ENCODE measurements around the gene GPR45.
"Not testable (repeated sequence)": the region's sequence is repeated elsewhere in the genome, so short reads cannot be mapped to it uniquely, and the experiment has no call there.

GPR45 gene

DNA sequence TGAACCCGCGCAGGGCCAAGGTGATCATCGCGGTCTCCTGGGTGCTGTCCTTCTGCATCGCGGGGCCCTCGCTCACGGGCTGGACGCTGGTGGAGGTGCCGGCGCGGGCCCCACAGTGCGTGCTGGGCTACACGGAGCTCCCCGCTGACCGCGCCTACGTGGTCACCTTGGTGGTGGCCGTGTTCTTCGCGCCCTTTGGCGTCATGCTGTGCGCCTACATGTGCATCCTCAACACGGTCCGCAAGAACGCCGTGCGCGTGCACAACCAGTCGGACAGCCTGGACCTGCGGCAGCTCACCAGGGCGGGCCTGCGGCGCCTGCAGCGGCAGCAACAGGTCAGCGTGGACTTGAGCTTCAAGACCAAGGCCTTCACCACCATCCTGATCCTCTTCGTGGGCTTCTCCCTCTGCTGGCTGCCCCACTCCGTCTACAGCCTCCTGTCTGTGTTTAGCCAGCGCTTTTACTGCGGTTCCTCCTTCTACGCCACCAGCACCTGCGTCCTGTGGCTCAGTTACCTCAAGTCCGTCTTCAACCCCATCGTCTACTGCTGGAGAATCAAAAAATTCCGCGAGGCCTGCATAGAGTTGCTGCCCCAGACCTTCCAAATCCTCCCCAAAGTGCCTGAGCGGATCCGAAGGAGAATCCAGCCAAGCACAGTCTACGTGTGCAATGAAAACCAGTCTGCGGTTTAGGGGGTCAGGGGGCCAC is 897 bp downstream of the GPR45 start:
- TF ChIP-seq, protein P1, sequence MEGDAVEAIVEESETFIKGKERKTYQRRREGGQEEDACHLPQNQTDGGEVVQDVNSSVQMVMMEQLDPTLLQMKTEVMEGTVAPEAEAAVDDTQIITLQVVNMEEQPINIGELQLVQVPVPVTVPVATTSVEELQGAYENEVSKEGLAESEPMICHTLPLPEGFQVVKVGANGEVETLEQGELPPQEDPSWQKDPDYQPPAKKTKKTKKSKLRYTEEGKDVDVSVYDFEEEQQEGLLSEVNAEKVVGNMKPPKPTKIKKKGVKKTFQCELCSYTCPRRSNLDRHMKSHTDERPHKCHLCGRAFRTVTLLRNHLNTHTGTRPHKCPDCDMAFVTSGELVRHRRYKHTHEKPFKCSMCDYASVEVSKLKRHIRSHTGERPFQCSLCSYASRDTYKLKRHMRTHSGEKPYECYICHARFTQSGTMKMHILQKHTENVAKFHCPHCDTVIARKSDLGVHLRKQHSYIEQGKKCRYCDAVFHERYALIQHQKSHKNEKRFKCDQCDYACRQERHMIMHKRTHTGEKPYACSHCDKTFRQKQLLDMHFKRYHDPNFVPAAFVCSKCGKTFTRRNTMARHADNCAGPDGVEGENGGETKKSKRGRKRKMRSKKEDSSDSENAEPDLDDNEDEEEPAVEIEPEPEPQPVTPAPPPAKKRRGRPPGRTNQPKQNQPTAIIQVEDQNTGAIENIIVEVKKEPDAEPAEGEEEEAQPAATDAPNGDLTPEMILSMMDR (IDR thresholded peaks at IDR 0.05; ENCODE audit: borderline replicate concordance, control extremely low read depth, extremely low read depth, insufficient read depth, missing control alignments): no peak
- DNase-seq (ENCODE audit: low spot score): no peak
- in situ Hi-C loops (cut with MboI; ENCODE audit: low sequenced_read_pairs, unreplicated experiment): no loop called here

DNA sequence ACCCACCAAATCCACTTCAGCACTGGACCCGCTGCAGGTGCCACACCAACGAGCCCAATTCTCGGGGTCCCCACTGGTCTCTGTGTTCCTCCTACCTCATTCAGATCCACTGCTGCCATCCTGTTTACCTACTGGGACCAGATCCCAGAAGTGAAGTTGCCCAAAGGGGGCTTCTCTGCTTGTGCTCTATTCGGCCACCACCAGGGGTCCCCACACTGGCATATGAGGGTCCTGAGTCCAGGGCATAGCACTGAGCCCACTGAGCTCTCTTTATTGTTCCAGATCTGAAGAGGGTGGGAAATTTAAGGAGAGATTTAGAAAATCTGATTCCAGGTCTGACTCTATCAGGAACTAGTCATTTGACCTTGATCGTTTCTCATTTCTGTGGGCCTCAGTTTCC is 2.4 kb downstream of the GPR45 start:
- in situ Hi-C loops (cut with MboI; ENCODE audit: low sequenced_read_pairs, unreplicated experiment): no loop called here
- TF ChIP-seq, protein P1 (IDR thresholded peaks at IDR 0.05; ENCODE audit: borderline replicate concordance, control extremely low read depth, extremely low read depth, insufficient read depth, missing control alignments): no peak
- DNase-seq (ENCODE audit: low spot score): no peak

DNA sequence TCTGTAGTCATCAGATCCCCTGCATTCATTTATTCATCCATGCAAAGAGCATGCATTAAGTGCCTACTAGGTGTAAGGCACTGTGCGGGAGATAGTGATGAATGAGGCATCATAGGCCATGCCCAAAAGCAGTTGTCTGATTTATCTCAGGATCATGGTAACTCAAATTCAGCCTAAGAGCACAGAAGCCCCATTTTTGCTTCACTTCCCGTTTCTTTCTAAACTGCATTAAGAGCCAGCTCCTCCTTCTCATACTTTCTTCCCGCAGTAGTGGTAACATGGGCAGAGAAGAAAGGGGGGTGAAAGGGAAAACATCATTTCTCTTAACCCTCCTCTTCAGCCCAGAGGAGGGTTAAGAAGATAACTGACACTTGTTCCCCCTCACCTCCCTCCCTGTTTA is 2.9 kb downstream of the GPR45 start:
- DNase-seq (ENCODE audit: low spot score): no peak
- in situ Hi-C loops (cut with MboI; ENCODE audit: low sequenced_read_pairs, unreplicated experiment): no loop called here
- TF ChIP-seq, protein P1 (IDR thresholded peaks at IDR 0.05; ENCODE audit: borderline replicate concordance, control extremely low read depth, extremely low read depth, insufficient read depth, missing control alignments): no peak

DNA sequence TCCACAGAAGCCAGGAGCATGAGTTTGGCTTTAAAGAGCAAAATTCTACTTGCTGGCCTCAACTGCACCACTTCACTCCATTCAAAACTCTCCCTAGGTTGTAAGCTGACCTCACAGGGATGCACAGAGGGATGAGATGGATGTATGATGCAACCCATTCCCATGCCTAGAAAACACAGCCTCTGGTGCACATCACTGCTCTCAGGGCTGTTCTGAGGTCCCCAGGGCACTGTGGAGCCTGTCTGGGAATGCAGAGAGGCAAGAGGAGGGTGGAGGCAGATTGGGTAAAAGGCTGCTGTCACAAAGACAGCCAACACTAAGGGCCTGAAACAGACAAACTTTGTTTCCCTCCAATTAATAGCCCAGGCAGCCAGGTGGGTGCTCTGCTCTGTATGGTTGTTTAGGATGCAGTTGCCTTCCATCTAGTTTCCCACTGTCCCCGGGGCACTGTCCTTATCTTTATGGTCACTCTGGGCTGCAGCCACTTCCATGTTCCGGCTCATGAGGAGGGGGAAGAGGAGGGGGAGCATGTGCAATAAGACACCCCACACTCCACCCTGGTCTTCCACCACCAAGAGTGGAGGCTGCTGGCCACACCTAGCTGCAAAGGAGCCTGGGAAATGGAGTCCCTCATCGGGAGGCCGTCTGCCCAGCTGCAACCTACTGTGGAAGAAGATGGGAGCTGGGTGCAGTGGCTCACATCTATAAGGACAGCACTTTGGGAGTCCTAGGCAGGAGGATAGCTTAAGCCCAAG is 7.0 kb downstream of the GPR45 start:
- TF ChIP-seq, protein P1 (IDR thresholded peaks at IDR 0.05; ENCODE audit: borderline replicate concordance, control extremely low read depth, extremely low read depth, insufficient read depth, missing control alignments): no peak
- DNase-seq (ENCODE audit: low spot score): no peak
- in situ Hi-C loops (cut with MboI; ENCODE audit: low sequenced_read_pairs, unreplicated experiment): no loop called here

DNA sequence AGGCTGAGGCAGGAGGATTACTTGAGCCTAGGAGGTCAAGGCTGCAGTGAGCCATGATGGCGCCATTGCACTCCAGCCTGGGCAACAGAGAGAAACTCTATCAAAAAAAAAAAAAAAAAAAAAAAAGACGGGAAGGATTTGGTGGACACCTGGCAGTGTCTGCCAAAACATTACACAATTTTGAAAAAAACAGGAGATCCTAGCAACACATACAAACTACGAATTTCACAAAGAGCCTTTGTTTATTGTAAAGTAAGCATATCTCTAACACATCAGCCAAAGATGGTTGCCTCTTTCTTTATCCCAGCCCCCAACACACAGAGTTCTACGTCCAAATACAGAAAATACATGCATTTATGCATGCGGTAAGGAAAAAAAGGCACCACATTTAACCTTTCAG is 7.6 kb downstream of the GPR45 start:
- no peak for DNase-seq (ENCODE audit: low spot score)
- TF ChIP-seq, protein P1 (IDR thresholded peaks at IDR 0.05; ENCODE audit: borderline replicate concordance, control extremely low read depth, extremely low read depth, insufficient read depth, missing control alignments): no peak
- in situ Hi-C loops (cut with MboI; ENCODE audit: low sequenced_read_pairs, unreplicated experiment): no loop called here

DNA sequence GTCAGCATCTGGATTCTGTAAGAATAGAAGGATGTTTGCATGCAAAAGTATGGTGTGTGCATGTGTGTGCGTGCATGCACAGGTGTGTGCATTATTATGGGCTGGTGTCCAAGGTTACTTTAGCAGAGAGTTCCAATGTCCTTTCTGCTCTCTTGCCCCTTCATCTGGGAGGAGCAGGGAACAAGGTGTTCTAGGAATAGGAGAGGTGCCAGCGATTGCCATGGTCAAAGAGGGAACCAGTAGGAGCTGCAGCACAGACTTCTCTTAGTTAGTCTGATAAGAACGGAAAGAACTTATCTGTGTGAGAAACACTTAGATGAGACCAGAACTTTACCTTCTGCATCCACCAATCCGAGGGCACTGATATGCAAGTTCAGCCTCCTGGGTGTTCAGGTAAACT is 8.3 kb downstream of the GPR45 start:
- no peak for DNase-seq (ENCODE audit: low spot score)
- in situ Hi-C loops (cut with MboI; ENCODE audit: low sequenced_read_pairs, unreplicated experiment): no loop called here
- TF ChIP-seq, protein P1 (IDR thresholded peaks at IDR 0.05; ENCODE audit: borderline replicate concordance, control extremely low read depth, extremely low read depth, insufficient read depth, missing control alignments): no peak

DNA sequence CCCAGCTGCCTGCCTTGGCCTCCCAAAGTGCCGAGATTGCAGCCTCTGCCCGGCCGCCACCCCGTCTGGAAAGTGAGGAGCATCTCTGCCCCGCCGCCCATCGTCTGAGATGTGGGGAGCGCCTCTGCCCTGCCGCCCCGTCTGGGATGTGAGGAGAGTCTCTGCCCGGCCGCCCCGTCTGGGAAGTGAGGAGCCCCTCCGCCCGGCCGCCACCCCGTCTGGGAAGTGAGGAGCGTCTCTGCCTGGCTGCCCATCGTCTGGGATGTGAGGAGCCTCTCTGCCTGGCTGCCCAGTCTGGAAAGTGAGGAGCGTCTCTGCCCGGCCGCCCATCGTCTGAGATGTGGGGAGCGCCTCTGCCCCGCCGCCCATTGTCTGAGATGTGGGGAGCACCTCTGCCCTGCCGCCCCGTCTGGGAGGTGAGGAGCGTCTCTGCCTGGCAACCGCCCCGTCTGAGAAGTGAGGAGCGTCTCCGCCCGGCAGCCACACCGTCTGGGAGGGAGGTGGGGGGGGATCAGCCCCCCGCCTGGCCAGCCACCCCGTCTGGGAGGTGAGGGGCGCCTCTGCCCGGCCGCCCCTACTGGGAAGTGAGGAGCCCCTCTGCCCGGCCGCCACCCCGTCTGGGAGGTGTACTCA is 9.6 kb downstream of the GPR45 start:
- DNase-seq (ENCODE audit: low spot score); in situ Hi-C loops (cut with MboI; ENCODE audit: low sequenced_read_pairs, unreplicated experiment): not testable (repeated sequence)

All from GM13976 (cell line).